ENCODE results near the gene DCTPP1. TPM values are rescaled to one million over a fixed set of nuclear protein-coding genes. Genes with fewer than 3 reads are reported as not detected.

DCTPP1 gene
- polyA plus RNA-seq, 3 donors, result 10.5 to 45.5 (median 32.2) TPM

GRCh38 chr16:30378236-30379157 lies 51.3 kb downstream of the DCTPP1 start:
- Histone ChIP-seq H3K27me3 (ENCODE audit: control insufficient read depth in 2 of 2, insufficient read depth in 2 of 2, low read length in 2 of 2) (peaks cover 0 to 3% of the 10 kb centered on the region in 2 donors), H4K20me1 (ENCODE audit: insufficient read depth, low read length) (no peaks in the 10 kb centered on the region), H2AFZ (ENCODE audit: insufficient read depth, low read depth, low read length, poor library complexity, severe bottlenecking) (peak overlapping the region; percentile 84), H3K4me3 (replicated peaks in 1 of 3; ENCODE audit: low read depth in 2 of 3, low read length in 3 of 3) (peak overlapping the region; percentile 64 to 77 (median 74)), H3K4me2 (replicated peaks; ENCODE audit: extremely low read depth, low read length, poor library complexity, severe bottlenecking) (peak overlapping the region; percentile 78), H3K36me3 (replicated peaks in 1 of 2; ENCODE audit: control insufficient read depth in 1 of 2, insufficient read depth in 2 of 2, low read length in 2 of 2) (no peaks in the 10 kb centered on the region), H3K4me1 (ENCODE audit: control insufficient read depth in 1 of 2, insufficient read depth in 2 of 2, low read length in 2 of 2) (peaks cover 30 to 42% of the 10 kb centered on the region in 2 donors), H3K79me2 (ENCODE audit: insufficient read depth, low read length) (peaks cover 7% of the 10 kb centered on the region), H3K9me3 (replicated peaks in 1 of 2; ENCODE audit: control insufficient read depth in 1 of 2, insufficient read depth in 1 of 2, low read length in 2 of 2) (no peaks in the 10 kb centered on the region), H3K9ac (ENCODE audit: insufficient read depth, low read length, poor library complexity, severe bottlenecking) (peak overlapping the region; percentile 99), H3K27ac (ENCODE audit: low read depth in 1 of 2, low read length in 2 of 2) (peak overlapping the region; percentile 100)
- intact Hi-C loops (cut with micrococcal nuclease), result loop anchor here (1.0 to 10.0 kb wide), 4 partner anchors 8 to 336 kb away; partner anchors contain the start of genes FBRS (in 1 of the 2), PRR14 (in 1 of the 2) and TBC1D10B (in 1 of the 2)
- peaks cover 29% of the 10 kb centered on the region for H3K4me1 Mint-ChIP-seq
- H3K27ac Mint-ChIP-seq, result peak overlapping the region; percentile 99 to 100 (median 100)
- H3K27me3 Mint-ChIP-seq (ENCODE audit: low read depth in 3 of 3), result peaks cover 4 to 9% (median 8%) of the 10 kb centered on the region in 3 donors
- no peaks in the 10 kb centered on the region for H3K9me3 Mint-ChIP-seq
- H3K4me3 Mint-ChIP-seq, result peak overlapping the region; percentile 91 to 95
- DNase-seq, result peak; percentile 96 to 98 (median 97)
- TF ChIP-seq CTCF (IDR thresholded peaks at IDR 0.05), result no peak
- no peaks in the 10 kb centered on the region for H3K36me3 Mint-ChIP-seq
- WGBS (ENCODE audit: insufficient coverage), result under 1% methylated on average over 61 of the region's 67 CpGs

GRCh38 chr16:30377812-30378235 lies 52.0 kb downstream of the DCTPP1 start:
- DNase-seq, result peak; percentile 79 to 89 (median 88)
- H3K9me3 ChIP-seq (replicated peaks in 1 of 2; ENCODE audit: control insufficient read depth in 1 of 2, insufficient read depth in 1 of 2, low read length in 2 of 2), result no peaks in the 10 kb centered on the region
- no peaks in the 10 kb centered on the region for H4K20me1 ChIP-seq (ENCODE audit: insufficient read depth, low read length)
- peak overlapping the region; percentile 64 to 77 (median 74) for H3K4me3 ChIP-seq (replicated peaks in 1 of 3; ENCODE audit: low read depth in 2 of 3, low read length in 3 of 3)
- H3K79me2 ChIP-seq (ENCODE audit: insufficient read depth, low read length), result peaks cover 7% of the 10 kb centered on the region
- H3K9me3 Mint-ChIP-seq, result no peaks in the 10 kb centered on the region
- peak overlapping the region; percentile 99 to 100 (median 100) for H3K27ac Mint-ChIP-seq
- TF ChIP-seq CTCF (IDR thresholded peaks at IDR 0.05), result no peak
- peaks cover 28% of the 10 kb centered on the region for H3K4me1 Mint-ChIP-seq
- H3K27me3 ChIP-seq (ENCODE audit: control insufficient read depth in 2 of 2, insufficient read depth in 2 of 2, low read length in 2 of 2), result peaks cover 0 to 3% of the 10 kb centered on the region in 2 donors
- H3K36me3 Mint-ChIP-seq, result no peaks in the 10 kb centered on the region
- peak overlapping the region; percentile 78 for H3K4me2 ChIP-seq (replicated peaks; ENCODE audit: extremely low read depth, low read length, poor library complexity, severe bottlenecking)
- peak overlapping the region; percentile 91 to 94 for H3K4me3 Mint-ChIP-seq
- intact Hi-C loops (cut with micrococcal nuclease), result loop anchor here (1.0 to 10.0 kb wide), 4 partner anchors 8 to 337 kb away; partner anchors contain the start of genes FBRS (in 1 of the 2), PRR14 (in 1 of the 2) and TBC1D10B (in 1 of the 2)
- peak overlapping the region; percentile 99 for H3K9ac ChIP-seq (ENCODE audit: insufficient read depth, low read length, poor library complexity, severe bottlenecking)
- under 1% methylated on average over 29 of the region's 39 CpGs for WGBS (ENCODE audit: insufficient coverage)
- H3K27me3 Mint-ChIP-seq (ENCODE audit: low read depth in 3 of 3), result peaks cover 0 to 7% (median 4%) of the 10 kb centered on the region in 3 donors
- H3K36me3 ChIP-seq (replicated peaks in 1 of 2; ENCODE audit: control insufficient read depth in 1 of 2, insufficient read depth in 2 of 2, low read length in 2 of 2), result no peaks in the 10 kb centered on the region
- H3K4me1 ChIP-seq (ENCODE audit: control insufficient read depth in 1 of 2, insufficient read depth in 2 of 2, low read length in 2 of 2), result peaks cover 30 to 41% of the 10 kb centered on the region in 2 donors
- H3K27ac ChIP-seq (ENCODE audit: low read depth in 1 of 2, low read length in 2 of 2), result peak overlapping the region; percentile 100
- H2AFZ ChIP-seq (ENCODE audit: insufficient read depth, low read depth, low read length, poor library complexity, severe bottlenecking), result peak overlapping the region; percentile 84
